ENCODE measurements around the gene CCT8L2. TPM values are rescaled to one million over a fixed set of nuclear protein-coding genes. Genes with fewer than 3 reads are reported as not detected.
"Not testable (repeated sequence)": the region's sequence is repeated elsewhere in the genome, so short reads cannot be mapped to it uniquely, and the experiment has no call there.

Gene CCT8L2
- total and polyA plus RNA-seq, 2 of the 13 experiments (the other 11 are each of a cell fraction or from before 2014, with no cell fraction given), result not detected

GRCh38 chr22:16564837-16565584, 27.6 kb downstream of the CCT8L2 start:
- intact Hi-C loops (cut with micrococcal nuclease; ENCODE audit: unreplicated experiment); H4K20me1 ChIP-seq (ENCODE audit: insufficient read depth, low read length); H3K9ac ChIP-seq (ENCODE audit: insufficient read depth, low read depth, low read length); H3K27ac ChIP-seq (ENCODE audit: extremely low read length, insufficient read depth, low read length); H3K79me2 ChIP-seq (ENCODE audit: insufficient read depth, low read length); H3K4me3 ChIP-seq (replicated peaks in 1 of 3; ENCODE audit: insufficient read depth in 1 of 3, low read depth in 2 of 3, low read length in 3 of 3); H2AFZ ChIP-seq (ENCODE audit: low read length); H3K4me1 ChIP-seq (ENCODE audit: insufficient read depth, low read length); H3K27me3 ChIP-seq (ENCODE audit: control insufficient read depth in 1 of 2, insufficient read depth in 2 of 2, low read length in 2 of 2); ATAC-seq; H3K4me2 ChIP-seq (ENCODE audit: low read depth, low read length); H3K36me3 ChIP-seq (replicated peaks in 1 of 2; ENCODE audit: control insufficient read depth in 1 of 2, insufficient read depth in 2 of 2, low read length in 2 of 2); FAIRE-seq; POLR2A ChIA-PET; DNase-seq (ENCODE audit: low spot score); CTCF ChIA-PET (ENCODE audit: low intra/inter-chr PET ratio, low total read pairs); in situ Hi-C loops (cut with HindIII; ENCODE audit: extremely low pct_ligation_motif_present, low pct_unique_long_range_greater_than_20kb); BruUV-seq (replicated peaks): not testable (repeated sequence)
- peaks cover 11% of the 10 kb centered on the region for H3K9me3 ChIP-seq (ENCODE audit: low read length)
- WGBS (ENCODE audit: low lambda C conversion rate), result 10% methylated on average over 2 of the region's 6 CpGs

GRCh38 chr22:16563555-16564520, 28.8 kb downstream of the CCT8L2 start:
- BruUV-seq (replicated peaks), result no TSS peak
- ATAC-seq (no peak), DNase-seq (ENCODE audit: low spot score) (no peak), FAIRE-seq (no peak)
- TF ChIP-seq ZNF841 (CRISPR knock-in tag; IDR thresholded peaks at IDR 0.05; ENCODE audit: borderline replicate concordance) (no peak), KDM3A (CRISPR knock-in tag; IDR thresholded peaks at IDR 0.05; ENCODE audit: low read depth) (no peak), ELF3 (CRISPR knock-in tag; IDR thresholded peaks at IDR 0.05) (no peak), CSRNP1 (CRISPR knock-in tag; IDR thresholded peaks at IDR 0.05) (no peak), JDP2 (CRISPR knock-in tag; IDR thresholded peaks at IDR 0.05; ENCODE audit: borderline replicate concordance) (no peak), ZFP36 (IDR thresholded peaks at IDR 0.05; ENCODE audit: borderline replicate concordance, low read depth, low read length, partially characterized antibody) (no peak)
- Histone ChIP-seq H3K4me2 (ENCODE audit: low read depth, low read length) (no peak overlapping the region), H3K79me2 (ENCODE audit: insufficient read depth, low read length) (no peaks in the 10 kb centered on the region), H3K4me3 (replicated peaks in 1 of 3; ENCODE audit: insufficient read depth in 1 of 3, low read depth in 2 of 3, low read length in 3 of 3) (no peak overlapping the region), H4K20me1 (ENCODE audit: insufficient read depth, low read length) (no peaks in the 10 kb centered on the region), H2AFZ (ENCODE audit: low read length) (no peak overlapping the region), H3K9ac (ENCODE audit: insufficient read depth, low read depth, low read length) (no peak overlapping the region), H3K4me1 (ENCODE audit: insufficient read depth, low read length) (no peaks in the 10 kb centered on the region), H3K9me3 (ENCODE audit: low read length) (peaks cover 11% of the 10 kb centered on the region), H3K27ac (ENCODE audit: extremely low read length, insufficient read depth, low read length) (no peak overlapping the region), H3K36me3 (replicated peaks in 1 of 2; ENCODE audit: control insufficient read depth in 1 of 2, insufficient read depth in 2 of 2, low read length in 2 of 2) (no peaks in the 10 kb centered on the region), H3K27me3 (ENCODE audit: control insufficient read depth in 1 of 2, insufficient read depth in 2 of 2, low read length in 2 of 2) (no peaks in the 10 kb centered on the region)
- 0% methylated on average over 2 of the region's 14 CpGs for WGBS (ENCODE audit: low lambda C conversion rate)
- POLR2A ChIA-PET, result no interaction called here
- CTCF ChIA-PET (ENCODE audit: low intra/inter-chr PET ratio, low total read pairs), result no interaction called here
- intact Hi-C loops (cut with micrococcal nuclease; ENCODE audit: unreplicated experiment), result no loop called here
- in situ Hi-C loops (cut with HindIII; ENCODE audit: extremely low pct_ligation_motif_present, low pct_unique_long_range_greater_than_20kb), result no loop called here

Measured in HepG2 (cell line).